GM21381 (cell line): ENCODE results near the gene GPR3.
A peak's percentile ranks its signal among the peaks of the same experiment; 100 is the strongest.

Source experiments
- ATAC-seq: cut with Tn5 transposase; IDR thresholded peaks from one replicate; pipeline ENCODE4 v1.9.1; 2021; ENCODE audit warnings: mild to moderate bottlenecking, moderate library complexity; ENCODE audit not compliant: unreplicated experiment

Gene GPR3

DNA sequence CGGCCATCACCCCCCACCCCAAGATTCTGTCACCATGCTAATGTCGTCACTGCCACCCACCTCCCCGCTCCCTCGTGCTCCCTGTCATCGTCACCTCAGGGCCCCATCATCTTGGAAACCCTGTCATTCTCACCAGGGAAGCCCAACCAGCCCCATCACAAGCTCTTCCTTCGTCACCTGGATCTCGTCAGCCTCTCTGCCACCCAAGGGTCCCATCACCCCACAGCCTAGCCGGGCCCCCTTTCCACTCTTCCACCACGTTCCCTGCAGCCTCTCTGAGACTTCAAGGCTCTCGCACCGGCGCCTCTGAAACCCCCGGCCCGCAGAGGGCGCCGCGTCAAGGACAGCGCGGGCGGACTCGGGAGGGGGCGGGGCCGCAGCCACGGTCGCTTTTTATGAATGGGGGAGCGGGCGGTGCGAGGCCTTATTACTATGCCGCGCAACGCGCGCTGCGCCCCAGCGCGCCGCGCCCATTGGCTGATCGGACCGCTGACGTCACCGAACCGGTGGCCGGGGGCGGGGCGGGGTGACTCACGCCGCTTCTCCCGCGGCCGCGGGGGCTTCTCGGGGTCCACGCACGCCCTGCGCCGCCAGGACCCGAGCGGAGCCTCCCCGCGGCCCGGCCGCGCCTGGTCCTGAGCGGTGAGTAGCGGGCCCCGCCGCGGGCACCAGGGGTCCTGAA lies at the start of gene GPR3:
TSS of gene GPR3 (plus strand) at position 527 of the 682 bp plus-strand sequence. CDS start 1,177 bp downstream, outside the sequence.
- peak; percentile 80 for ATAC-seq

GRCh38 chr1:27342778-27343638 lies 49.4 kb upstream of the GPR3 start:
- peak; percentile 39 for ATAC-seq

DNA sequence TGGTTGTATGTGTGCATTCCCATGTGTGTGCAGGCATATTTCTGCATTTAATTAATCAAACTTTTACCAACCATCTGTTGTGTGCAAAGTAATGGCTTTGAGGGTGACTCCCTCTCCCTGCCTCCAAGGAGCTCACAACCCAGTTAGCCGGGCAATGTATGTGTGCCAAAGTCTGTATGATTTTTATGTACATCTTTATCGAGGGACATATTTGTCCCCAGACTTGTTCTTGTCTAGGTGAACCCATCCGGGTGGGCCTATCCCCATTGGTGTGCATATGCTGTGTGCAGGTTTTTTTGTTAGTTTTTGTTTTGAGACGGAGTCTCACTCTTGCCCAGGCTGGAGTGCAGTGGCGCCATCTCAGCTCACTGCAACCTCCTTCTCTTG lies 48.8 kb upstream of the GPR3 start:
- ATAC-seq = no peak

DNA sequence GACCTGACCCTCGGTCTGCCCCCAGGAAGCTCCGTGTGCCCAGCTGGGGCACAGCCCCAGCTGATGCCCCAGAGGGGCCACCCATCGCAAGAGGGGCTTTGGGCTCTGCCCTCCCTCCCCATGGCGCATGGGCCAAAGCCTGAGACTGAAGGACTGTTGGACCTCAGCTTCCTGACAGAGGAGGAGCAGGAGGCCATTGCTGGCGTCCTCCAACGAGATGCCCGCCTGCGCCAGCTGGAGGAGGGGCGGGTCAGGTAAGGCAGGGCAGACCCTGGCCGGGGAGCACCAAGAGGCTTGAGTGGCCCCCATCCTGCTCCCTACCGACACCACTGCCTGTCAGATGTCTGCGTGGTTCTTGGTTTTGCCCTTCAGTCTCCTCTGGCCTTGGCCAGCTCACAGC lies 47.1 kb upstream of the GPR3 start:
- no peak for ATAC-seq

DNA sequence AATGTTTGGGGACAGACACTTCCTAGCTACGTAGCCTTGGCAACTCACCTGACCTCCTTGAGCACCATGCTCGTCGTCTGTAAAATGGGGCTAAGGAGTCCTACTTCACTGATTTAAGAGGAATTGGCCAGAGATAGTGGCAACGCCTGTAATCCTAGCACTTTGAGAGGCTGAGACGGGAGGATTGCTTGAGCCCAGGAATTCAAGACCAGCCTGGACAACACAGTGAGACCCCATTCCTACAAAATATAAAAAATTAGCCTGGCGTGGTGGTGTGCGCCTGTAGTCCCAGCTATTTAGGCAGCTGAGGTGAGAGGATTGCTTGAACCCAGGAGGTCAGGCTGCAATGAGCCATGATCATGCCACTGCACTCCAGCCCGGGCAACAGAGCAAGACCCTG lies 46.1 kb upstream of the GPR3 start:
- ATAC-seq = no peak

DNA sequence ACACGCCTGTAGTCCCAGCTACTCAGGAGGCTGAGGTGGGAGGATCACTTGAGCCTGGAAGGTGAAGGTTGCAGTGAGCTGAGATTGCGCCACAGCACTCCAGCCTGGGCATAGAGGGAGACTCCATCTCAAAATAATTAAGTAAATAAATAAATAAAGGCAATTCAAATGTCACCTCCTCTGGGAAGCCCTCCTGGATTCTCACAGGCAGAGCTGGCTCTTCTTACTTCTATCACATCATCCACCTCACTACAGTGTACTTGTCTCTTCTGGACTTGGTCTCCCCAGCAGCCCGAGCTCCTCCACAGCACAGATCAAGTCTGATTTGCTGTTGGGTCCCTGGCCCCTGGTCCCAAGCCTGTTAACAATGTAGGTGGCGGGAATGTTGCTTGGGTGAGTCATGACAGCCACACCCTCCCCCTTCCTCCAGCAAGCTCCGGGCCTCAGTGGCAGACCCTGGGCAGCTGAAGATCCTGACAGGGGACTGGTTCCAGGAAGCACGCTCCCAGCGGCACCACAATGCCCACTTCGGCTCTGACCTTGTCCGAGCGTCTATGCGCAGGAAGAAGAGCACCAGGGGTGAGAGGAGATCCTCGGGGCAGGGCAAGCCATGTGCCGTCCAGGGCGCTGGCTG lies 45.3 kb upstream of the GPR3 start:
- ATAC-seq = no peak

DNA sequence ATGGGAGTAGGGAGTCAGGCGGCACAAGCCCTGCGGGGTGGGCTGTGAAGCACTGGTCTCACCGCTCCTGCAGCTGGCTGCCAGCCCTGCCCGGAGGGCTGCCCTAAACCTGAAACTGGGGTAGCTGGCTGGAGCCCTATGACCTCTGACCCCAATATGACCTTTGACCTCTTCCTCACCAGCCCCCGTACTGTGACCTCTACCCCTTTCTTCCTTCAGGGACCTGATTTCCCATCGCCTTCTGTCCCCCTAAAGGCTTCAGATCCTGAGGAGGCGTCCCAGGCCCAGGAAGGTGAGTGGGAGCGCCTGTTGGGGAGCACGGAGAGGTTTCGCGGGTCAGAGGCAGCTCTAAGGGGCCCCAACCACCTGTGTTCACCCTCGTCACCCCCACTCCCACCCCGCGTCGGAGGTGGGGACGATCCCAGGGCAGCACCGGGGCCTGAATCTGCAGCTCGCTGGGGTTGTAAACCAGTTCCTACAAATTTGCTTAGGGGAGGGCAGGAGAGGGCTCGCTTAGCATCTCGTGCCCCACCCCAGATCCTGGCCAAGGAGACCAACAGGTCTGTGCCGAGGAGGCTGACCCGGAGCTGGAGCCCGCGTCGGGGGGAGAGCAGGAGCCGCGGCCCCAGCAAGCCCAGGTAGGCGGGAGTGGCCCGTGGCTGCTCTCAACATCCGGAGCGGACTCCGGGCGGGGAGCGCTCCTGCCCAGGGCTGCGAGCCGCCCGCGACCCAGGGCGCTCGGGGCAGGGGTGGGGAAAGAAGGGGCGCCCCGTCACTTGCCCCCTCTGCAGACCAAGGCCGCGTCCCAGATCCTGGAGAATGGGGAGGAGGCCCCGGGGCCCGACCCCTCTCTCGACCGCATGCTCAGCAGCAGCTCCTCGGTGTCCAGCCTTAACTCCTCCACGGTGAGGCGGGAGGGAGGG lies 43.3 kb upstream of the GPR3 start:
- ATAC-seq = no peak

- no peak for ATAC-seq
Measured at GRCh38 chr1:27349784-27350662, 42.4 kb upstream of the GPR3 start.

DNA sequence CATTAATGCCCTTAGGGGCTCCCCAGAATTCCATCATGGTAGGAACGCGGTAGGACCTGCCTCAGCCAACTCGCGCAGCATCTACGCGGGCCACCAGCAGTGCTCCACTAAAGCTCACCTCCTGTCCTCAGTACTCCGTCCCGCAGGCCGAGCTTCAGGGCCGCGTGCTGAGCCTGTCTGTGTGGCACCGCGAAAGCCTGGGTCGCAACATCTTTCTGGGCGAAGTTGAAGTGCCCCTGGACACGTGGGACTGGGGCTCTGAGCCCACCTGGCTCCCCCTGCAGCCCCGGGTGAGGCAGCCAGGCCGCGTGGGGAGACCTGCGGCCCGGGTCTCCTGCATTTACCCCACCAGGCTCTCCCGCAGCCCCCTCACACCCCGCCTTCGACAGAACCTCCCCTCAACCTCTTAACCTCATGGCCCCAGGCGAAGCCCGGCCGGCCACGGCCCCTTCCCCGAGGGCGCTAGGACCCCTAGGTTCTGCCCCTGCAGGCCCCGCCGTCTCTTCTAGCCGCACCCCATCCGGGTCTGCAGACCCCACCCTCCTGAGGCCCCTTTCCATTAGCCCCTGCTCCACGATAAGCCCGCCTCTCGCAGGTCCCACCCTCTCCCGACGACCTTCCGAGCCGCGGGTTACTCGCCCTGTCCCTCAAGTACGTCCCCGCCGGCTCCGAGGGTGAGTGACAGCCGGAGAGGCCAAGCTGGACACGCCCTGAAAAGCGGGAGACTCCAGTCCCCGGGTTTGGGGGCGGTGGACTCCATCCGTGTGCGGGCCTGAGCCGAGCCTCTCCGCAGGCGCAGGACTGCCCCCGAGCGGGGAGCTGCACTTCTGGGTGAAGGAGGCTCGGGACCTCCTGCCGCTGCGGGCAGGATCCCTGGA lies 41.5 kb upstream of the GPR3 start:
- ATAC-seq = no peak

GRCh38 chr1:27351541-27352107 lies 40.8 kb upstream of the GPR3 start:
- no peak for ATAC-seq

- no peak for ATAC-seq
Measured at GRCh38 chr1:27353166-27353565, 39.3 kb upstream of the GPR3 start.

DNA sequence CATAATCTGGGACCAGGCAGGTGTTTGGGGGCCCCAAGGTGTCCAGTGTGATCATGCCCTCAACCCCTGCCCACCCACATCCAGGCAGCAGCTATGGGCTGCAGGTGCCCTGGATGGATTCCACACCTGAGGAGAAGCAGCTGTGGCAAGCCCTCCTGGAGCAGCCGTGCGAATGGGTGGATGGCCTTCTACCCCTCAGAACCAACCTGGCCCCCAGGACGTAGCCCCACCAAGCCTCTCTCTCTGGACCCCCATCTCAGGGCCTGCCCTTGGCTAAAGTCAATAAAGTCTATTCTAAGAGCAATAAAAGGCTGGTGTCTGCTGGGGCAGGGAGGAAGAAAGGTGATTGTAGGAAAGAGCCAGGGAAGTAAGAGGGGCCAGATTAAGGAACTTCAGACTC lies 38.8 kb upstream of the GPR3 start:
- no peak for ATAC-seq

DNA sequence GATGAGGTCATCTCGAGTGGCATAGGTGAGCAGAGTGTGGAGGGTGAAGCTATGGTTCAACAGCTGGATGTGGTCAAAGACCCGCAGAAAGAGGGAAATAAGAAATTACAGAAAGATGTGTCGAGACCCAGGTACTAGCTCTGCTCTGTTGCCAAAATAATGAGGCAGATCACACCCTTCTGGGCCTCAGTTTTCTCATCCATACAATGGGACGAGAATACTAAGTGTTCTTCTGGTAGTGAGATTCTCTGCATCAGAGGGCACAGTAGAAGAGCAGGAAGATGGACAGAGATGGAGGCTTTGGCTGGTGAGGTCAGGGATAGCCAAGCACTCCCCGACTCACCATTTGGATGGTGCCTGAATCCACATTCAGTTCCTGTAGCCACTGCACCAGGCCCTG lies 36.7 kb upstream of the GPR3 start:
- ATAC-seq = no peak

DNA sequence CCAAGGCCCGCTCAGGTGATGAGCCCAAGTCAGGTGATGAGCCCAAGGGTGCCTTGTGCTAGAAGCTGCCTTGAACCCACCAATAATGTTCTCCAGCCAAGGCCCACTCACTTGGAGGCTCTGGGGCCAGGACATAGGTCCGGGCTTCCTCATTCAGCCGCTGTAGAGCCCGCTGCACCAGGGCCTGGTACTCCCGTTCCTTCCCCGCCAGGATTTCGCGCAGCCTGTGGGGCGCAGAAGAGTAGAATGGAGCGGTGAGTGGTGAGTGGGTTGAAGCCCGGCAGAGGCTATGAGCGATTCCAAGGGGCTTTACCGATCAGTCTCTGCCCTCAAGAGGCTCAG lies 36.2 kb upstream of the GPR3 start:
- ATAC-seq = no peak

- no peak for ATAC-seq
Measured at GRCh38 chr1:27356619-27357280, 35.7 kb upstream of the GPR3 start.

- no peak for ATAC-seq
Measured at GRCh38 chr1:27357281-27358037, 35.0 kb upstream of the GPR3 start.
